HepG2 (cell line): Measurements from ENCODE around the gene MYO18A. TPM values are rescaled to one million over a fixed set of nuclear protein-coding genes. Genes with fewer than 3 reads are reported as not detected.

Experiments
- AGO1 ChIP-seq: fragments of 200-400 bp; formaldehyde crosslinking; IDR thresholded peaks from 2 replicates; pipeline ENCODE4 v1.6.1; 2017; ENCODE audit warnings: mild to moderate bottlenecking, low read depth, low read length, moderate library complexity; ENCODE audit not compliant: poor library complexity, severe bottlenecking
- ATF7 ChIP-seq, 2 experiments: fragments of 450-650 bp in 1 of 2; sonication (generic) in 1 of 2; formaldehyde crosslinking in 1 of 2; IDR thresholded peaks; 2 replicates each; pipeline versions ENCODE4 v1.4.0 to v1.6.1; 2016 to 2020; ENCODE audit warnings: antibody characterized with exemption in 1 of 2, mild to moderate bottlenecking in 1 of 2, missing genetic modification reagents in 1 of 2
- BCL6 ChIP-seq: IDR thresholded peaks from 2 replicates; pipeline ENCODE4 v1.6.1; 2016; ENCODE audit warnings: missing genetic modification reagents, missing compliant biosample characterization
- CC2D1A ChIP-seq: sonication (generic); formaldehyde crosslinking; IDR thresholded peaks from 2 replicates; pipeline ENCODE4 v1.8.1; 2023; ENCODE audit warnings: mild to moderate bottlenecking, missing genetic modification reagents
- ELF1 ChIP-seq: sonication (generic); formaldehyde crosslinking; IDR thresholded peaks from 2 replicates; pipeline ENCODE4 v1.4.0; 2020; ENCODE audit warnings: missing genetic modification reagents
- ELF3 ChIP-seq: IDR thresholded peaks from 2 replicates; pipeline ENCODE4 v1.6.1; 2016; ENCODE audit warnings: missing genetic modification reagents, missing compliant biosample characterization
- ESRRA ChIP-seq: sonication (generic); formaldehyde crosslinking; IDR thresholded peaks from 2 replicates; pipeline ENCODE4 v1.5.1; 2020; ENCODE audit warnings: mild to moderate bottlenecking, low read depth, missing genetic modification reagents
- FOXK1 ChIP-seq: sonication (generic); formaldehyde crosslinking; IDR thresholded peaks from 2 replicates; pipeline ENCODE4 v1.4.0; 2020; ENCODE audit warnings: low read depth, missing genetic modification reagents, borderline replicate concordance
- FOXK2 ChIP-seq: fragments of 450-650 bp; IDR thresholded peaks from 2 replicates; pipeline ENCODE4 v1.6.1; 2016
- HDAC6 ChIP-seq: fragments of 200-600 bp; sonication (generic); IDR thresholded peaks from 2 replicates; pipeline ENCODE4 v1.7.0; 2017; ENCODE audit warnings: mild to moderate bottlenecking, antibody characterized with exemption, low read length, low read depth
- KAT7 ChIP-seq: IDR thresholded peaks from 2 replicates; pipeline ENCODE4 v1.6.1; 2018; ENCODE audit warnings: borderline replicate concordance, missing compliant biosample characterization
- NFE2L1 ChIP-seq: sonication (generic); formaldehyde crosslinking; IDR thresholded peaks from 2 replicates; pipeline ENCODE4 v1.4.0; 2020; ENCODE audit warnings: missing genetic modification reagents, mild to moderate bottlenecking, borderline replicate concordance
- NONO ChIP-seq, 2 experiments: fragments of 450-650 bp in 1 of 2; sonication (generic) in 1 of 2; formaldehyde crosslinking in 1 of 2; IDR thresholded peaks in 1 of 2; conservative IDR thresholded peaks in 1 of 2; 2 replicates each; pipeline versions ENCODE4 v1.6.1 to v1.8.0; 2017 to 2022; ENCODE audit warnings: mild to moderate bottlenecking in 1 of 2, missing genetic modification reagents in 1 of 2, moderate library complexity in 1 of 2
- POLR2AphosphoS5 ChIP-seq: IDR thresholded peaks from 2 replicates; pipeline ENCODE4 v1.6.1; 2012; ENCODE audit warnings: low read depth, low read length
- RARA ChIP-seq: IDR thresholded peaks from 2 replicates; pipeline ENCODE4 v1.6.1; 2016; ENCODE audit warnings: missing genetic modification reagents, missing compliant biosample characterization
- RNF2 ChIP-seq: fragments of 450-650 bp; conservative IDR thresholded peaks from 2 replicates; pipeline ENCODE4 v1.6.1; 2016; ENCODE audit warnings: low read depth
- SRY ChIP-seq: sonication (generic); formaldehyde crosslinking; IDR thresholded peaks from 2 replicates; pipeline ENCODE4 v1.8.0; 2022; ENCODE audit warnings: mild to moderate bottlenecking, missing genetic modification reagents
- STAT5B ChIP-seq: sonication (generic); formaldehyde crosslinking; IDR thresholded peaks from 2 replicates; pipeline ENCODE4 v1.4.0; 2020; ENCODE audit warnings: missing genetic modification reagents
- U2AF1 ChIP-seq: fragments of 200-400 bp; formaldehyde crosslinking; optimal IDR thresholded peaks from 2 replicates; pipeline ENCODE3; 2017; ENCODE audit warnings: mild to moderate bottlenecking, low read depth, low read length
- ZBTB21 ChIP-seq: sonication (generic); formaldehyde crosslinking; IDR thresholded peaks from 2 replicates; pipeline ENCODE4 v1.4.0; 2020; ENCODE audit warnings: missing genetic modification reagents
- ZEB1 ChIP-seq: IDR thresholded peaks from 2 replicates; pipeline ENCODE4 v1.6.1; 2012; ENCODE audit warnings: mild to moderate bottlenecking, low read depth, inconsistent platforms; ENCODE audit not compliant: insufficient replicate concordance
- ZNF256 ChIP-seq: sonication (generic); formaldehyde crosslinking; conservative IDR thresholded peaks from 2 replicates; pipeline ENCODE4 v1.4.0; 2020; ENCODE audit warnings: missing genetic modification reagents
- ZNF367 ChIP-seq: sonication (generic); formaldehyde crosslinking; IDR thresholded peaks from 2 replicates; pipeline ENCODE4 v1.4.0; 2020; ENCODE audit warnings: missing genetic modification reagents, borderline replicate concordance
- ZNF605 ChIP-seq: sonication (generic); formaldehyde crosslinking; IDR thresholded peaks from 2 replicates; pipeline ENCODE4 v1.8.0; 2022; ENCODE audit warnings: mild to moderate bottlenecking, missing genetic modification reagents
- ZNF709 ChIP-seq: sonication (generic); formaldehyde crosslinking; IDR thresholded peaks from 2 replicates; pipeline ENCODE4 v1.5.0; 2020; ENCODE audit warnings: mild to moderate bottlenecking, missing genetic modification reagents
- ZNF788 ChIP-seq: sonication (generic); formaldehyde crosslinking; IDR thresholded peaks from 2 replicates; pipeline ENCODE4 v1.5.0; 2020; ENCODE audit warnings: mild to moderate bottlenecking, missing genetic modification reagents, borderline replicate concordance
- polyA plus RNA-seq, 8 experiments: library from polyadenylated mRNA; depleted of rRNA in 3 of 8; stranded (reverse) in 7 of 8; unstranded in 1 of 8; fragments of >200 nt; fragmentation: Illumina TruSeq in 4 of 8; extraction: Trizol in 4 of 8; gene quantifications; 2 replicates each; pipeline versions ENCODE4 v1.2.1 to v1.2.3, GENCODE V29; 2011 to 2016; ENCODE audit warnings: low read depth in 4 of 8, missing spikeins in 1 of 8, mixed read lengths in 1 of 8; ENCODE audit not compliant: insufficient read depth in 1 of 8
- total RNA-seq, 5 experiments: library from RNA; depleted of rRNA; stranded (reverse); fragments of >200 nt; fragmentation: Illumina TruSeq; extraction: Trizol; gene quantifications; 2 replicates each; pipeline ENCODE4 v1.2.3, GENCODE V29; 2016; ENCODE audit warnings: low read depth in 1 of 5
- TF ChIP-seq, protein P1 (sequence below): sonication (generic); formaldehyde crosslinking; IDR thresholded peaks from 2 replicates; pipeline ENCODE4 v1.4.0; 2020; ENCODE audit warnings: missing genetic modification reagents, borderline replicate concordance
- TF ChIP-seq, protein P2 (sequence below): sonication (generic); formaldehyde crosslinking; IDR thresholded peaks from 2 replicates; pipeline ENCODE4 v1.5.1; 2020; ENCODE audit warnings: missing genetic modification reagents, mild to moderate bottlenecking, borderline replicate concordance

Gene MYO18A
- total and polyA plus RNA-seq, 2 of the 13 experiments (the other 11 are each of a cell fraction or from before 2014, with no cell fraction given), result 16.8 to 24.8 TPM

DNA sequence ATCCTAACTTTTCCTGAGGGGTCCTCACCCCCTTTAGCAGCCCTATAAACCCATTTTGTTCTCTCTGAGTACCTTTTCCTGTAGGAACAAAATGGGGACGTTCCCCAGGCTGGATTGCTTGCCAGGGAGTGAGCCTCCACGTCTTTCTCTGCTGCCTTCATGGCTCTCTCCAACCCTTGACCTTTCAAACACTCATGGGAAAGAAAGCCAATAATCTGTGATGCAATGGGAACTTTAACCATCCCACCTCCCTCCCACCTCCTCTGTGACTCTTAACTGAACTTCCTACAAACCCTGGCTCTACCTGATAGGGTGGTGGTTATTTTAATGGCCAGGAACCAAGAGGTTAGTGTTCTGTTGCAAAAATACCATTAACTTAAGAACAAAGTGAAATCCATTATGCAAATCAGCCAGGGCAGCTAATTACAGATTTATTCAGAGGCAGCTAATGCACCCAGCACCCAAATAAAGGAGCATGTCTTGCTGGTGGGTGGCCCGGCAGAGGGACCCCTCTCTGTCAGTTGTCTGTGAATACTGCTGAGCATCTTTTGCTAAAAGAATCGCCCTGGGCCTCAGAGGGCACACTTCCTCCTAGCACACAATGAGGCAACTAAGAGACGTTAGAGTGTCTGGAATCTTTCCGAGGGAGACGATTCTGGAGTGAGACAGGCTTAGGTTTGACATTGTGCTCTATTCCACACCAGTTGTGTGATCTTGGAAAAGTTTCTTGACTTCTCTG lies 134.3 kb downstream of the MYO18A start (continued):
- TF ChIP-seq SRY (CRISPR knock-in tag), result no peak
- TF ChIP-seq RNF2, result no peak
- TF ChIP-seq, protein P1, sequence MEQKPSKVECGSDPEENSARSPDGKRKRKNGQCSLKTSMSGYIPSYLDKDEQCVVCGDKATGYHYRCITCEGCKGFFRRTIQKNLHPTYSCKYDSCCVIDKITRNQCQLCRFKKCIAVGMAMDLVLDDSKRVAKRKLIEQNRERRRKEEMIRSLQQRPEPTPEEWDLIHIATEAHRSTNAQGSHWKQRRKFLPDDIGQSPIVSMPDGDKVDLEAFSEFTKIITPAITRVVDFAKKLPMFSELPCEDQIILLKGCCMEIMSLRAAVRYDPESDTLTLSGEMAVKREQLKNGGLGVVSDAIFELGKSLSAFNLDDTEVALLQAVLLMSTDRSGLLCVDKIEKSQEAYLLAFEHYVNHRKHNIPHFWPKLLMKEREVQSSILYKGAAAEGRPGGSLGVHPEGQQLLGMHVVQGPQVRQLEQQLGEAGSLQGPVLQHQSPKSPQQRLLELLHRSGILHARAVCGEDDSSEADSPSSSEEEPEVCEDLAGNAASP (CRISPR knock-in tag), result peak; percentile 49; the same call in 1 of the 2 replicates
- TF ChIP-seq HDAC6, result no peak
- TF ChIP-seq ELF1 (CRISPR knock-in tag), result peak; percentile 20; the same call in 1 of the 2 replicates
- TF ChIP-seq KAT7 (CRISPR knock-in tag), result 0 out of 2 replicates have a peak, but pooled peaks have one; percentile 47
- peak; percentile 93 for TF ChIP-seq RARA (CRISPR knock-in tag)
- TF ChIP-seq CC2D1A, result no peak
- 0 out of 2 replicates have a peak, but pooled peaks have one; percentile 37 for TF ChIP-seq ZBTB21 (CRISPR knock-in tag)
- TF ChIP-seq, protein P2, sequence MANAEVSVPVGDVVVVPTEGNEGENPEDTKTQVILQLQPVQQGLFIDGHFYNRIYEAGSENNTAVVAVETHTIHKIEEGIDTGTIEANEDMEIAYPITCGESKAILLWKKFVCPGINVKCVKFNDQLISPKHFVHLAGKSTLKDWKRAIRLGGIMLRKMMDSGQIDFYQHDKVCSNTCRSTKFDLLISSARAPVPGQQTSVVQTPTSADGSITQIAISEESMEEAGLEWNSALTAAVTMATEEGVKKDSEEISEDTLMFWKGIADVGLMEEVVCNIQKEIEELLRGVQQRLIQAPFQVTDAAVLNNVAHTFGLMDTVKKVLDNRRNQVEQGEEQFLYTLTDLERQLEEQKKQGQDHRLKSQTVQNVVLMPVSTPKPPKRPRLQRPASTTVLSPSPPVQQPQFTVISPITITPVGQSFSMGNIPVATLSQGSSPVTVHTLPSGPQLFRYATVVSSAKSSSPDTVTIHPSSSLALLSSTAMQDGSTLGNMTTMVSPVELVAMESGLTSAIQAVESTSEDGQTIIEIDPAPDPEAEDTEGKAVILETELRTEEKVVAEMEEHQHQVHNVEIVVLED (CRISPR knock-in tag), result no peak
- no peak for TF ChIP-seq ZNF367 (CRISPR knock-in tag)
- TF ChIP-seq BCL6 (CRISPR knock-in tag), result peak; percentile 39; the same call in 1 of the 2 replicates
- TF ChIP-seq U2AF1, result no peak
- TF ChIP-seq ZNF605 (CRISPR knock-in tag), result 0 out of 2 replicates have a peak, but pooled peaks have one; percentile 24
- TF ChIP-seq ESRRA (CRISPR knock-in tag), result no peak
- TF ChIP-seq ATF7 (IDR thresholded peaks at IDR 0.05), result peak; percentile 26; the same call in 1 of the 2 replicates
- 0 out of 2 replicates have a peak, but pooled peaks have one; percentile 27 for TF ChIP-seq ATF7 (CRISPR knock-in tag; IDR thresholded peaks at IDR 0.05)
- no peak for TF ChIP-seq AGO1
- peak; percentile 59; the same call in 1 of the 2 replicates for TF ChIP-seq ZNF709 (CRISPR knock-in tag)
- no peak for TF ChIP-seq ZNF256
- no peak for TF ChIP-seq FOXK2
- TF ChIP-seq STAT5B (CRISPR knock-in tag), result no peak
- TF ChIP-seq NFE2L1, result no peak
- peak; percentile 44; the same call in 1 of the 2 replicates for TF ChIP-seq FOXK1
- TF ChIP-seq ZEB1, result no peak
- no peak for TF ChIP-seq NONO (IDR thresholded peaks at IDR 0.05)
- TF ChIP-seq NONO (CRISPR knock-in tag; conservative IDR thresholded peaks at IDR 0.05), result peak; percentile 43; the same call in 1 of the 2 replicates
- TF ChIP-seq ELF3 (CRISPR knock-in tag), result peak; percentile 49; the same call in 1 of the 2 replicates
- peak; percentile 37; the same call in 1 of the 2 replicates for TF ChIP-seq ZNF788
- TF ChIP-seq POLR2AphosphoS5, result peak; percentile 39; the same call in 1 of the 2 replicates
